K562 (cell line): ENCODE measurements around the gene PODN. TPM values are rescaled to one million over a fixed set of nuclear protein-coding genes. Genes with fewer than 3 reads are reported as not detected.

Source experiments
- ATAC-seq: fragments of 200-7000 bp; cut with Tn5 transposase; 3 replicates; pipeline ENCODE4 v1.9.1; 2020; ENCODE audit warnings: moderate library complexity
- BruUV-seq: library from RNA; stranded (reverse); fragments of 400-500 nt; replicated peaks from 2 replicates; lab custom pipeline; 2021; lab: Mats Ljungman, UMichigan
- CTCF ChIA-PET: fragments of 300-600 bp; formaldehyde crosslinking; extraction: SDS; loops from one replicate; lab custom pipeline; 2021; ENCODE audit warnings: low intra/inter-chr PET ratio; lab: Yijun Ruan, JAX
- POLR2A ChIA-PET: fragments of 300-600, 350-650 bp; sonication (Branson Sonifier 250); formaldehyde crosslinking; extraction: SDS; loops from one replicate; lab custom pipeline; 2021; ENCODE audit warnings: antibody characterized with exemption, inconsistent platforms; lab: Yijun Ruan, JAX
- DNase-seq, 4 experiments: peaks; one replicate each; pipeline versions ENCODE4 v3.0.0 to v3.0.0-alpha.2; 2011 to 2018; ENCODE audit warnings: low spot score in 3 of 4, mixed read lengths in 3 of 4; ENCODE audit errors: extremely low read depth in 1 of 4
- FAIRE-seq: peaks from 2 replicates; lab custom pipeline; 2011; peaks lifted over from hg19 to GRCh38; lab: Jason Lieb, UNC
- H2AFZ ChIP-seq: 2 replicates; pipeline ENCODE4 v1.6.0; 2011; ENCODE audit warnings: low read depth, low read length, control low read depth, inconsistent platforms
- H3K27ac ChIP-seq: fragments of 200-600 bp; 3 replicates; pipeline ENCODE4 v1.8.0; 2011; ENCODE audit warnings: low read depth, mild to moderate bottlenecking, control low read depth, inconsistent platforms, low read length, moderate library complexity, mixed read lengths; ENCODE audit errors: extremely low read depth
- H3K27me3 ChIP-seq, 2 experiments: fragments of 300-600 bp in 1 of 2; 2 replicates in 1 of 2; 3 replicates in 1 of 2; pipeline versions ENCODE4 v1.6.0 to v1.8.0; 2011; ENCODE audit warnings: inconsistent platforms in 2 of 2, low read length in 2 of 2, mild to moderate bottlenecking in 1 of 2, mixed read lengths in 1 of 2, moderate library complexity in 1 of 2; ENCODE audit not compliant: control insufficient read depth in 2 of 2, insufficient read depth in 2 of 2
- H3K36me3 ChIP-seq: fragments of 300-600 bp; 3 replicates; pipeline ENCODE4 v1.8.0; 2011; ENCODE audit warnings: mild to moderate bottlenecking, low read length, inconsistent platforms; ENCODE audit not compliant: control insufficient read depth, insufficient read depth
- H3K4me1 ChIP-seq, 2 experiments: fragments of 200-600 bp in 1 of 2; replicated peaks in 1 of 2; 2 replicates in 1 of 2; 3 replicates in 1 of 2; pipeline versions ENCODE4 v1.5.1 to v1.8.0; 2011; ENCODE audit warnings: inconsistent platforms in 2 of 2, low read length in 2 of 2, mild to moderate bottlenecking in 1 of 2, mixed read lengths in 1 of 2, moderate library complexity in 1 of 2; ENCODE audit not compliant: control insufficient read depth in 2 of 2, insufficient read depth in 2 of 2
- H3K4me2 ChIP-seq: 2 replicates; pipeline ENCODE4 v1.6.1; 2011; ENCODE audit warnings: low read length, control low read depth, inconsistent platforms, mixed read lengths; ENCODE audit not compliant: insufficient read depth
- H3K4me3 ChIP-seq: fragments of 200-600 bp; sonication (generic), shearing (Covaris generic); 2 replicates; pipeline ENCODE4 v1.5.1; 2016; ENCODE audit warnings: control low read depth, inconsistent platforms
- H3K79me2 ChIP-seq: fragments of 200-600 bp; 3 replicates; pipeline ENCODE4 v1.8.0; 2011; ENCODE audit warnings: low read length, inconsistent platforms; ENCODE audit not compliant: control insufficient read depth, insufficient read depth
- H3K9ac ChIP-seq, 2 experiments: 2 replicates each; pipeline versions ENCODE4 v1.6.0 to v1.6.1; 2011; ENCODE audit warnings: low read depth in 2 of 2, low read length in 2 of 2, control low read depth in 1 of 2, inconsistent platforms in 1 of 2, mild to moderate bottlenecking in 1 of 2, mixed read lengths in 1 of 2; ENCODE audit not compliant: insufficient read depth in 1 of 2
- H3K9me1 ChIP-seq: one replicate; pipeline ENCODE4 v1.6.0; 2011; ENCODE audit warnings: inconsistent platforms, mild to moderate bottlenecking, low read length, moderate library complexity; ENCODE audit not compliant: control insufficient read depth, insufficient read depth
- H3K9me3 ChIP-seq: replicated peaks from 2 replicates; pipeline ENCODE4 v1.5.1; 2011; ENCODE audit warnings: low read depth, low read length, inconsistent platforms; ENCODE audit not compliant: control insufficient read depth, insufficient read depth
- H4K20me1 ChIP-seq: replicated peaks from 2 replicates; pipeline ENCODE4 v1.6.1; 2011; ENCODE audit warnings: low read length, inconsistent platforms, mixed read lengths; ENCODE audit not compliant: control insufficient read depth, insufficient read depth
- CBX5 ChIP-seq: IDR thresholded peaks from 2 replicates; pipeline ENCODE4 v1.6.1; 2014; ENCODE audit warnings: low read depth, borderline replicate concordance
- CEBPB ChIP-seq: fragments of 450-650 bp; IDR thresholded peaks from 2 replicates; pipeline ENCODE4 v1.6.1; 2016; ENCODE audit warnings: missing genetic modification characterization, missing compliant biosample characterization
- GABPA ChIP-seq: fragments of 200-800 bp; sonication (Bioruptor generic); conservative IDR thresholded peaks from 2 replicates; pipeline ENCODE4 v1.6.1; 2016; ENCODE audit warnings: low read depth, missing genetic modification characterization, missing compliant biosample characterization
- HDAC1 ChIP-seq, 2 experiments: fragments of 450-650 bp; IDR thresholded peaks; 2 replicates each; pipeline ENCODE4 v1.6.1; 2016 to 2017; ENCODE audit warnings: inconsistent platforms in 1 of 2, mild to moderate bottlenecking in 1 of 2, moderate library complexity in 1 of 2
- RBFOX2 ChIP-seq: fragments of 200-400 bp; formaldehyde crosslinking; IDR thresholded peaks from 2 replicates; pipeline ENCODE4 v1.6.1; 2017; ENCODE audit warnings: low read depth, mild to moderate bottlenecking, low read length, moderate library complexity
- SMARCA4 ChIP-seq: fragments of 450-650 bp; IDR thresholded peaks from 2 replicates; pipeline ENCODE4 v1.6.1; 2016
- ZKSCAN8 ChIP-seq: fragments of 200-800 bp; sonication (Bioruptor generic); IDR thresholded peaks from 2 replicates; pipeline ENCODE4 v1.6.1; 2016; ENCODE audit warnings: missing genetic modification characterization, missing compliant biosample characterization
- ZNF174 ChIP-seq: fragments of 250-450 bp; sonication (Bioruptor Pico); IDR thresholded peaks from 2 replicates; pipeline ENCODE4 v1.4.0; 2020; ENCODE audit warnings: mild to moderate bottlenecking
- WGBS: fragments of 100-300 bp; shearing (Covaris generic); methylation state at CpG from one replicate; pipeline ENCODE4 v1.1.6; 2016; ENCODE audit warnings: low coverage, mixed read lengths; ENCODE audit not compliant: insufficient coverage; ENCODE audit errors: missing lambda C conversion rate; 5-methylcytosine and 5-hydroxymethylcytosine counted together
- in situ Hi-C: fragments of 300-500 bp; cut with MboI; formaldehyde crosslinking; loops from 4 replicates; pipeline ENCODE4 v1.15.0; 2018; ENCODE audit warnings: inconsistent platforms, mixed read lengths
- intact Hi-C: fragments of 100-400 bp; cut with micrococcal nuclease; formaldehyde crosslinking; loops from 2 replicates; pipeline ENCODE4 v1.14.2; 2022
- polyA plus RNA-seq, 8 experiments: library from polyadenylated mRNA; depleted of rRNA in 4 of 8; stranded (reverse) in 5 of 8; unstranded in 3 of 8; fragments of >200 nt; fragmentation: Nextera tagmentation in 2 of 8; fragmentation: Illumina TruSeq in 1 of 8; extraction: Ambion mirVana in 2 of 8; extraction: Trizol in 1 of 8; gene quantifications; 2 replicates each; pipeline versions ENCODE4 v1.2.1 to v1.2.3, GENCODE V29; 2011 to 2014; ENCODE audit warnings: inconsistent platforms in 1 of 8, missing spikeins in 1 of 8
- total RNA-seq, 7 experiments: library from RNA; depleted of rRNA in 6 of 7; stranded (reverse); fragments of >200 nt in 6 of 7; fragmentation: Illumina TruSeq in 2 of 7; extraction: Trizol in 2 of 7; gene quantifications; 2 replicates each; pipeline versions ENCODE4 v1.2.1 to v1.2.3, GENCODE V29; 2011 to 2021; ENCODE audit warnings: low replicate concordance in 1 of 7
- TF ChIP-seq, protein P1 (sequence below): fragments of 450-650 bp; formaldehyde crosslinking; IDR thresholded peaks from 2 replicates; pipeline ENCODE4 v1.4.0; 2020; ENCODE audit warnings: mild to moderate bottlenecking, mixed read lengths
- TF ChIP-seq, protein P2 (sequence below): fragments of 450-650 bp; formaldehyde crosslinking; IDR thresholded peaks from 2 replicates; pipeline ENCODE4 v1.4.0; 2022; ENCODE audit warnings: mild to moderate bottlenecking, moderate library complexity
- TF ChIP-seq, protein P3 (sequence below): IDR thresholded peaks from 2 replicates; pipeline ENCODE4 v1.6.1; 2016; ENCODE audit warnings: missing genetic modification characterization, missing compliant biosample characterization
- TF ChIP-seq, protein P4 (sequence below): fragments of 150-350 bp; conservative IDR thresholded peaks from 2 replicates; pipeline ENCODE4 v1.6.1; 2014; ENCODE audit warnings: low read length
- TF ChIP-seq, protein P5 (sequence below): sonication (generic); formaldehyde crosslinking; IDR thresholded peaks from 2 replicates; pipeline ENCODE4 v1.8.1; 2022; ENCODE audit warnings: missing genetic modification reagents

Gene PODN
- total and polyA plus RNA-seq, 9 of the 15 experiments (the other 6 are each of a cell fraction or from before 2014, with no cell fraction given) = not detected

DNA sequence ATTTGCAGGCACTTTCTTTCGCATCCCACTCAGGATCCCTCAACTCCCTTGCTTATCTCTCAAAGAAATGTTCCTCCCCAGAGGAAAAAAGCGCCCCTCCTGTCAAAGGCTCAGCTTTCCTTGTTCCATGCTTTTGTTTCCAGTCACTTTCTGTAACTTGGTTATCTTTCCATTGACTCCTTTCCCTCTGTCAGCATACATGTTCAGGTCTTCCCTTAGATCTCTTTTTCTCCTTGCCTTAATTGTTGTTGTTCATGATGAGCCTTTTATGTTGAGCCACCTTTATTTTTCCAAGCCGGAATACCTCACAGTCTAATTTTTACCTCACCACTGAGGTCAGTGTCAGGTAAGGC, 46.5 kb upstream of the PODN start (continued):
- TF ChIP-seq ZNF174 (no peak), SMARCA4 (peak; percentile 43; the same call in 1 of the 2 replicates), ZKSCAN8 (CRISPR knock-in tag) (no peak), CBX5 (no peak), HDAC1 (IDR thresholded peaks at IDR 0.05) (peak in 1 of 2 experiments; percentile 59; a peak in 2 of 4 replicates)

DNA sequence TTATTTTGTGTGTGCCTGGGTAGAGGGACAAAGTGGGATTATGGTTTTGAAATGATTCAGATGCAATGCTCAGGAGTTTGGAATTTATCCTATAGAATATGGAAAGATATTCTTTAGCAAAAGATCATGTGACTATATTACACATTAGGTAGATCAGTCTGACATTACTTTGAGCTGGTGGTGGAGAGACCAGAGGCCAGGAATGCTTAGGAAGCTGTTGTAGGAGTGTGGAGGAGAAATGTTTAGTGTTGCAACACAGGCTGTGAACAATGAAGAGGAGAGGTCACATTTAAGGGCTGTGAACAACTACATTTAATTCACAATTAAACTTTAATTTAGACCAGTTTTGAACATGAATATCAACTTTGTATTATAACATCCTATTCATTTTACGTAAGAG, 45.3 kb upstream of the PODN start:
- intact Hi-C loops = no loop called here
- H2AFZ ChIP-seq = no peak overlapping the region
- no peak overlapping the region for H3K27ac ChIP-seq
- no peaks in the 10 kb centered on the region for H3K27me3 ChIP-seq
- DNase-seq (no peak), FAIRE-seq (no peak), ATAC-seq (no peak)
- no peaks in the 10 kb centered on the region for H3K9me3 ChIP-seq
- no peaks in the 10 kb centered on the region for H4K20me1 ChIP-seq
- ChIA-PET POLR2A (interaction anchor here (0.6 to 1.7 kb wide), 3 partner anchors 11 to 424 kb away, joined by 3 to 5 read pairs (median 4); no protein-coding TSS in a partner anchor), CTCF (interaction anchor here (0.5 to 0.7 kb wide), 2 partner anchors 79 to 330 kb away, joined by 3 read pairs; no protein-coding TSS in a partner anchor)
- in situ Hi-C loops = no loop called here
- peaks cover 22% of the 10 kb centered on the region for H3K79me2 ChIP-seq
- no TSS peak for BruUV-seq
- H3K9me1 ChIP-seq = no peaks in the 10 kb centered on the region
- H3K36me3 ChIP-seq = no peaks in the 10 kb centered on the region
- H3K4me3 ChIP-seq = no peak overlapping the region
- H3K4me1 ChIP-seq = peaks cover 4 to 5% of the 10 kb centered on the region in 2 experiments
- WGBS = 86% methylated on average over 1 of the region's 1 CpG
- H3K4me2 ChIP-seq = no peak overlapping the region
- no peak overlapping the region for H3K9ac ChIP-seq
- TF ChIP-seq, protein P1, sequence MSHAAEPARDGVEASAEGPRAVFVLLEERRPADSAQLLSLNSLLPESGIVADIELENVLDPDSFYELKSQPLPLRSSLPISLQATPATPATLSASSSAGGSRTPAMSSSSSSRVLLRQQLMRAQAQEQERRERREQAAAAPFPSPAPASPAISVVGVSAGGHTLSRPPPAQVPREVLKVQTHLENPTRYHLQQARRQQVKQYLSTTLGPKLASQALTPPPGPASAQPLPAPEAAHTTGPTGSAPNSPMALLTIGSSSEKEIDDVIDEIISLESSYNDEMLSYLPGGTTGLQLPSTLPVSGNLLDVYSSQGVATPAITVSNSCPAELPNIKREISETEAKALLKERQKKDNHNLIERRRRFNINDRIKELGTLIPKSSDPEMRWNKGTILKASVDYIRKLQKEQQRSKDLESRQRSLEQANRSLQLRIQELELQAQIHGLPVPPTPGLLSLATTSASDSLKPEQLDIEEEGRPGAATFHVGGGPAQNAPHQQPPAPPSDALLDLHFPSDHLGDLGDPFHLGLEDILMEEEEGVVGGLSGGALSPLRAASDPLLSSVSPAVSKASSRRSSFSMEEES (CRISPR knock-in tag) = peak; percentile 81
- TF ChIP-seq CEBPB (tag) = peak; percentile 20; the same call in 1 of the 2 replicates
- TF ChIP-seq, protein P2, sequence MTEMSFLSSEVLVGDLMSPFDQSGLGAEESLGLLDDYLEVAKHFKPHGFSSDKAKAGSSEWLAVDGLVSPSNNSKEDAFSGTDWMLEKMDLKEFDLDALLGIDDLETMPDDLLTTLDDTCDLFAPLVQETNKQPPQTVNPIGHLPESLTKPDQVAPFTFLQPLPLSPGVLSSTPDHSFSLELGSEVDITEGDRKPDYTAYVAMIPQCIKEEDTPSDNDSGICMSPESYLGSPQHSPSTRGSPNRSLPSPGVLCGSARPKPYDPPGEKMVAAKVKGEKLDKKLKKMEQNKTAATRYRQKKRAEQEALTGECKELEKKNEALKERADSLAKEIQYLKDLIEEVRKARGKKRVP (CRISPR knock-in tag) = no peak
- TF ChIP-seq, protein P3, sequence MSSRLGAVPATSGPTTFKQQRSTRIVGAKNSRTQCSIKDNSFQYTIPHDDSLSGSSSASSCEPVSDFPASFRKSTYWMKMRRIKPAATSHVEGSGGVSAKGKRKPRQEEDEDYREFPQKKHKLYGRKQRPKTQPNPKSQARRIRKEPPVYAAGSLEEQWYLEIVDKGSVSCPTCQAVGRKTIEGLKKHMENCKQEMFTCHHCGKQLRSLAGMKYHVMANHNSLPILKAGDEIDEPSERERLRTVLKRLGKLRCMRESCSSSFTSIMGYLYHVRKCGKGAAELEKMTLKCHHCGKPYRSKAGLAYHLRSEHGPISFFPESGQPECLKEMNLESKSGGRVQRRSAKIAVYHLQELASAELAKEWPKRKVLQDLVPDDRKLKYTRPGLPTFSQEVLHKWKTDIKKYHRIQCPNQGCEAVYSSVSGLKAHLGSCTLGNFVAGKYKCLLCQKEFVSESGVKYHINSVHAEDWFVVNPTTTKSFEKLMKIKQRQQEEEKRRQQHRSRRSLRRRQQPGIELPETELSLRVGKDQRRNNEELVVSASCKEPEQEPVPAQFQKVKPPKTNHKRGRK (tag) = no peak
- TF ChIP-seq, protein P4, sequence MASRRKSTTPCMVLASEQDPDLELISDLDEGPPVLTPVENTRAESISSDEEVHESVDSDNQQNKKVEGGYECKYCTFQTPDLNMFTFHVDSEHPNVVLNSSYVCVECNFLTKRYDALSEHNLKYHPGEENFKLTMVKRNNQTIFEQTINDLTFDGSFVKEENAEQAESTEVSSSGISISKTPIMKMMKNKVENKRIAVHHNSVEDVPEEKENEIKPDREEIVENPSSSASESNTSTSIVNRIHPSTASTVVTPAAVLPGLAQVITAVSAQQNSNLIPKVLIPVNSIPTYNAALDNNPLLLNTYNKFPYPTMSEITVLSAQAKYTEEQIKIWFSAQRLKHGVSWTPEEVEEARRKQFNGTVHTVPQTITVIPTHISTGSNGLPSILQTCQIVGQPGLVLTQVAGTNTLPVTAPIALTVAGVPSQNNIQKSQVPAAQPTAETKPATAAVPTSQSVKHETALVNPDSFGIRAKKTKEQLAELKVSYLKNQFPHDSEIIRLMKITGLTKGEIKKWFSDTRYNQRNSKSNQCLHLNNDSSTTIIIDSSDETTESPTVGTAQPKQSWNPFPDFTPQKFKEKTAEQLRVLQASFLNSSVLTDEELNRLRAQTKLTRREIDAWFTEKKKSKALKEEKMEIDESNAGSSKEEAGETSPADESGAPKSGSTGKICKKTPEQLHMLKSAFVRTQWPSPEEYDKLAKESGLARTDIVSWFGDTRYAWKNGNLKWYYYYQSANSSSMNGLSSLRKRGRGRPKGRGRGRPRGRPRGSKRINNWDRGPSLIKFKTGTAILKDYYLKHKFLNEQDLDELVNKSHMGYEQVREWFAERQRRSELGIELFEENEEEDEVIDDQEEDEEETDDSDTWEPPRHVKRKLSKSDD = no peak
- TF ChIP-seq, protein P5, sequence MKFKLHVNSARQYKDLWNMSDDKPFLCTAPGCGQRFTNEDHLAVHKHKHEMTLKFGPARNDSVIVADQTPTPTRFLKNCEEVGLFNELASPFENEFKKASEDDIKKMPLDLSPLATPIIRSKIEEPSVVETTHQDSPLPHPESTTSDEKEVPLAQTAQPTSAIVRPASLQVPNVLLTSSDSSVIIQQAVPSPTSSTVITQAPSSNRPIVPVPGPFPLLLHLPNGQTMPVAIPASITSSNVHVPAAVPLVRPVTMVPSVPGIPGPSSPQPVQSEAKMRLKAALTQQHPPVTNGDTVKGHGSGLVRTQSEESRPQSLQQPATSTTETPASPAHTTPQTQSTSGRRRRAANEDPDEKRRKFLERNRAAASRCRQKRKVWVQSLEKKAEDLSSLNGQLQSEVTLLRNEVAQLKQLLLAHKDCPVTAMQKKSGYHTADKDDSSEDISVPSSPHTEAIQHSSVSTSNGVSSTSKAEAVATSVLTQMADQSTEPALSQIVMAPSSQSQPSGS (CRISPR knock-in tag) = no peak
- TF ChIP-seq GABPA (tag) = no peak
- 0 out of 2 replicates have a peak, but pooled peaks have one; percentile 17 for TF ChIP-seq RBFOX2
